Thyroid gland (tissue), 4 donors: Measurements from ENCODE around the gene SREBF1.

Experiments
- CTCF ChIP-seq, 6 experiments: fragments of 200-600 bp in 3 of 6; fragments of 450-650 bp in 3 of 6; sonication (generic) in 3 of 6; IDR thresholded peaks; one replicate each; pipeline ENCODE4 v1.5.1; 2016 to 2019; ENCODE audit warnings: antibody characterized with exemption in 6 of 6, mild to moderate bottlenecking in 2 of 6, inconsistent platforms in 1 of 6, moderate library complexity in 1 of 6
- POLR2A ChIP-seq, 2 donors: fragments of 450-650 bp; IDR thresholded peaks; one replicate each; pipeline ENCODE4 v1.6.1; 2017; ENCODE audit warnings: antibody characterized with exemption in 2 of 2, mild to moderate bottlenecking in 2 of 2, moderate library complexity in 1 of 2

GRCh38 chr17:17794382-17794781, 42.4 kb downstream of the SREBF1 start:
- no peak for TF ChIP-seq CTCF (IDR thresholded peaks at IDR 0.05)
- TF ChIP-seq POLR2A (IDR thresholded peaks at IDR 0.05), result no peak
